OCI-LY1 (cell line): ENCODE data around the gene KCNH8.

Experiments
- H2AFZ ChIP-seq: fragments of 200-600 bp; sonication (generic), shearing (Covaris generic); 2 replicates; pipeline ENCODE4 v1.6.0; 2014; ENCODE audit warnings: antibody characterized with exemption, mild to moderate bottlenecking, low read length
- H3F3A ChIP-seq: fragments of 200-600 bp; sonication (generic), shearing (Covaris generic); 2 replicates; pipeline ENCODE4 v1.6.0; 2014; ENCODE audit warnings: mild to moderate bottlenecking, antibody characterized with exemption, low read length, moderate library complexity; ENCODE audit not compliant: insufficient read depth
- H3K27ac ChIP-seq: fragments of 200-600 bp; sonication (generic); 2 replicates; pipeline ENCODE4 v1.5.1; 2014; ENCODE audit warnings: low read length, mixed run types, mild to moderate bottlenecking, low read depth; ENCODE audit not compliant: poor library complexity, severe bottlenecking
- H3K27me3 ChIP-seq: fragments of 200-600 bp; sonication (generic); 2 replicates; pipeline ENCODE4 v1.6.0; 2014; ENCODE audit warnings: antibody characterized with exemption, mild to moderate bottlenecking, low read length, moderate library complexity; ENCODE audit not compliant: insufficient read depth
- H3K36me3 ChIP-seq: fragments of 200-600 bp; sonication (generic); 2 replicates; pipeline ENCODE4 v1.6.1; 2014; ENCODE audit warnings: mild to moderate bottlenecking, antibody characterized with exemption, low read length, moderate library complexity, mixed read lengths; ENCODE audit not compliant: insufficient read depth
- H3K4me1 ChIP-seq: fragments of 200-600 bp; sonication (generic); 2 replicates; pipeline ENCODE4 v1.5.1; 2014; ENCODE audit warnings: mild to moderate bottlenecking, low read length, moderate library complexity; ENCODE audit not compliant: insufficient read depth, severe bottlenecking
- H3K4me2 ChIP-seq: fragments of 200-600 bp; sonication (generic), shearing (Covaris generic); 2 replicates; pipeline ENCODE4 v1.6.1; 2014; ENCODE audit warnings: low read length
- H3K4me3 ChIP-seq: fragments of 200-600 bp; sonication (generic); 2 replicates; pipeline ENCODE4 v1.5.1; 2014; ENCODE audit warnings: low read length, low read depth, mild to moderate bottlenecking, mixed read lengths; ENCODE audit not compliant: poor library complexity, severe bottlenecking
- H3K79me2 ChIP-seq: fragments of 200-600 bp; shearing (Covaris generic); 2 replicates; pipeline ENCODE4 v1.6.1; 2016; ENCODE audit warnings: mixed run types, low read length, mixed read lengths; ENCODE audit not compliant: insufficient read depth
- H3K9ac ChIP-seq: fragments of 200-600 bp; sonication (generic), shearing (Covaris generic); 2 replicates; pipeline ENCODE4 v1.6.1; 2014; ENCODE audit warnings: mild to moderate bottlenecking, low read length, mixed read lengths
- H3K9me2 ChIP-seq: fragments of 200-600 bp; sonication (generic), shearing (Covaris generic); 2 replicates; pipeline ENCODE4 v1.6.1; 2014; ENCODE audit warnings: low read depth, mild to moderate bottlenecking, low read length, mixed read lengths
- H3K9me3 ChIP-seq: fragments of 200-600 bp; shearing (Covaris generic); 2 replicates; pipeline ENCODE4 v1.6.1; 2014; ENCODE audit warnings: low read length, mixed read lengths
- H4K20me1 ChIP-seq: fragments of 200-600 bp; sonication (generic), shearing (Covaris generic); 2 replicates; pipeline ENCODE4 v1.6.0; 2016; ENCODE audit warnings: mild to moderate bottlenecking, low read length; ENCODE audit not compliant: insufficient read depth
- EZH2 ChIP-seq: fragments of 200-600 bp; sonication (generic), shearing (Covaris generic); IDR thresholded peaks from 2 replicates; pipeline ENCODE4 v1.8.0; 2017; ENCODE audit warnings: borderline replicate concordance, mixed run types, mild to moderate bottlenecking, antibody characterized with exemption, low read length, moderate library complexity, mixed read lengths
- TF ChIP-seq, protein P1 (sequence below): fragments of 200-600 bp; sonication (generic), shearing (Covaris generic); IDR thresholded peaks from 2 replicates; pipeline ENCODE4 v1.5.1; 2017; ENCODE audit warnings: mild to moderate bottlenecking, antibody characterized with exemption, low read length, moderate library complexity, mixed read lengths

KCNH8 gene

DNA sequence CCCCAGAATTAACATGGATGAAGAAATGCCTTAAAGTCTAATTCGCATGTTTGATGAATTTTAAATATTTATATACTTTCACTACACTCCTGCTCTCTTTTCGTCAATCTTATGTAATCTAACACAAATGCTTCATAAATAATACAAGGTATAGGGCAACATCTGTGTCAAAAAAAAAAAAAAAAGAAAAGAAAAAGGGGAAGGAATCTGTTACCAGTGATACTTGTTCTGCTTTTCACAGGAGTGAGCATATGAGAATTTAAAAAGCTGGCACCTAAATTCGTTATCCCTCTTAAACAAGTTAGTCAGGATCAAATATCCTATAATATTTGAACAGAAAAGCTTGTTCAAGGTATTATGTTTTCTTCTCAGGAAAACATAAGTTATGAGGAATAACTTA, 243.8 kb downstream of the KCNH8 start:
- Histone ChIP-seq H3K27me3 (no peaks in the 10 kb centered on the region), H3K36me3 (no peaks in the 10 kb centered on the region), H3K79me2 (no peaks in the 10 kb centered on the region), H3F3A (no peaks in the 10 kb centered on the region), H3K4me2 (no peak overlapping the region), H3K4me3 (no peak overlapping the region), H3K27ac (no peak overlapping the region), H3K9me3 (no peaks in the 10 kb centered on the region), H3K4me1 (no peaks in the 10 kb centered on the region), H2AFZ (no peak overlapping the region), H3K9ac (no peak overlapping the region), H4K20me1 (no peaks in the 10 kb centered on the region), H3K9me2 (no peaks in the 10 kb centered on the region)
- TF ChIP-seq EZH2, result no peak
- TF ChIP-seq, protein P1, sequence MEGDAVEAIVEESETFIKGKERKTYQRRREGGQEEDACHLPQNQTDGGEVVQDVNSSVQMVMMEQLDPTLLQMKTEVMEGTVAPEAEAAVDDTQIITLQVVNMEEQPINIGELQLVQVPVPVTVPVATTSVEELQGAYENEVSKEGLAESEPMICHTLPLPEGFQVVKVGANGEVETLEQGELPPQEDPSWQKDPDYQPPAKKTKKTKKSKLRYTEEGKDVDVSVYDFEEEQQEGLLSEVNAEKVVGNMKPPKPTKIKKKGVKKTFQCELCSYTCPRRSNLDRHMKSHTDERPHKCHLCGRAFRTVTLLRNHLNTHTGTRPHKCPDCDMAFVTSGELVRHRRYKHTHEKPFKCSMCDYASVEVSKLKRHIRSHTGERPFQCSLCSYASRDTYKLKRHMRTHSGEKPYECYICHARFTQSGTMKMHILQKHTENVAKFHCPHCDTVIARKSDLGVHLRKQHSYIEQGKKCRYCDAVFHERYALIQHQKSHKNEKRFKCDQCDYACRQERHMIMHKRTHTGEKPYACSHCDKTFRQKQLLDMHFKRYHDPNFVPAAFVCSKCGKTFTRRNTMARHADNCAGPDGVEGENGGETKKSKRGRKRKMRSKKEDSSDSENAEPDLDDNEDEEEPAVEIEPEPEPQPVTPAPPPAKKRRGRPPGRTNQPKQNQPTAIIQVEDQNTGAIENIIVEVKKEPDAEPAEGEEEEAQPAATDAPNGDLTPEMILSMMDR, result no peak

DNA sequence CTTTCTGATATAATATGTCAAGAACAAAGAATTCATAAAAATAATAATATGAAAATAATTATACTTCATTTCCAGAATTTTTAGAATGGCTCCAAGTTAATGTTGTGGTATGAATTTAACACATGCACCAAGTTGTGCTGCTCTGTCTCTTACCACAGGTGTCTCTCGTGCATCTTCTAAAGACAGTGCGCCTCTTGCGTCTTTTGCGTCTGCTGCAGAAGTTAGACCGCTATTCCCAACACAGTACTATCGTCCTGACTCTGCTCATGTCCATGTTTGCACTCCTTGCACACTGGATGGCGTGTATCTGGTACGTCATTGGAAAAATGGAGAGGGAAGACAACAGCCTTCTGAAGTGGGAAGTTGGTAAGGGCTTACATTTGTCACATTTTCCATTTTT, 246.6 kb downstream of the KCNH8 start:
- Histone ChIP-seq H3K9me2 (no peaks in the 10 kb centered on the region), H3K9ac (no peak overlapping the region), H3K27ac (no peak overlapping the region), H3K79me2 (no peaks in the 10 kb centered on the region), H3K36me3 (no peaks in the 10 kb centered on the region), H3F3A (no peaks in the 10 kb centered on the region), H3K9me3 (no peaks in the 10 kb centered on the region), H3K4me3 (no peak overlapping the region), H3K4me2 (no peak overlapping the region), H3K4me1 (no peaks in the 10 kb centered on the region), H4K20me1 (no peaks in the 10 kb centered on the region), H2AFZ (no peak overlapping the region), H3K27me3 (no peaks in the 10 kb centered on the region)
- TF ChIP-seq, protein P1, result no peak
- no peak for TF ChIP-seq EZH2

DNA sequence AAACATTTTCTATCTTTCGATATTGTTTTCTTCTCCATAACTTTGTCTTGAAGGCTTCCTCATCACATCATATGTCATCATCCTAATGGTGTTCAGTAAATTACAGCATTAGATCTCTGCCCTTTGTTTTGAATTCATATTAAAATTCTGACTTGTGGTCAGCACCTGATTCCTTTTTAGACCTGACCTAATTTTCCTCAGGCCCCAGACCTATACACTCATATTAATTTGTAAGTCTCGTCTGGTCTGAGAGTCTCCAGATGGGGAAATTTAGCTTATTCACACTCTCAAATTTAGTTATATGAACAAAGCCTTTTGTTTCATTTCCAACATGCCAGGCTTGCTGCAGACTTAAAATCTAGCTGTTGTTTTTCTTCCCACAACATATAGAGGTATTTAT, 248.4 kb downstream of the KCNH8 start:
- Histone ChIP-seq H2AFZ (no peak overlapping the region), H3K79me2 (no peaks in the 10 kb centered on the region)

More for the DNA sequence above, 248.4 kb downstream of the KCNH8 start:
- Histone ChIP-seq H4K20me1 (no peaks in the 10 kb centered on the region), H3K9ac (no peak overlapping the region), H3K4me1 (no peaks in the 10 kb centered on the region), H3F3A (no peaks in the 10 kb centered on the region), H3K4me3 (no peak overlapping the region), H3K27me3 (no peaks in the 10 kb centered on the region), H3K4me2 (no peak overlapping the region), H3K27ac (no peak overlapping the region), H3K9me3 (no peaks in the 10 kb centered on the region), H3K36me3 (no peaks in the 10 kb centered on the region), H3K9me2 (no peaks in the 10 kb centered on the region)
- no peak for TF ChIP-seq EZH2
- TF ChIP-seq, protein P1, result no peak
